ENCODE data around the gene ZNF143. TPM values are rescaled to one million over a fixed set of nuclear protein-coding genes. Genes with fewer than 3 reads are reported as not detected.
"Not testable (repeated sequence)": the region's sequence is repeated elsewhere in the genome, so short reads cannot be mapped to it uniquely, and the experiment has no call there.

Gene ZNF143
- total RNA-seq, 1 experiment from 2014 or later, result 27.2 TPM

DNA sequence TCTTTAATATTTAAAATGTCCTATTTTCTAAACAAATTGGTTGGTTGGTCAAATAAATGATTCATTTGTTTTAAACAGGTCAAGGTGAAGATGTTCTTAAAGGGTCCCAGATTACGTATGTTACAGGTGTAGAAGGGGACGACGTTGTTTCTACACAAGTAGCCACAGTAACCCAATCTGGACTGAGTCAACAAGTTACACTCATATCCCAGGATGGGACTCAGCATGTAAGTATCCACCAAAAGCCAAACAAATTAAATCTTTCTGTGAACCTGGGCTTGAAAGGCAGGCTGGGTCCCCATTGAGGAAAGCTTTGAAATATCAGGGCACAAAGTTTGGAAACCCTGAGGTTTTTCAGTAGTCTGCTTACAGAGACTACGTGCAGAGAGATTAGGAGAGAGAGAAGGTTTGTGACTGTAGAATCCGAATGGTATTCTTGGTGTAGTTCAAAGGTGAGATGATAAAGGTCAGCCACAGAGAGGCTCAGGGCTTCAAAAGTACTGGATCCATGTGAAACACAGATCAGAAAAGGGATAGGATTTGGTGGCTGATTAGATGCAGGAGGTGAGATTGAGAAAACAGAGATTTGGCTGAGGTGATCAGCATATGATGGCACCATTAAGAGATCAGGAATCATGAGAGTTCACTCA lies 51.7 kb downstream of the ZNF143 start:
- H3K36me3 Mint-ChIP-seq (ENCODE audit: insufficient read depth, unreplicated experiment), result peaks cover 47% of the 10 kb centered on the region
- intact Hi-C loops (cut with micrococcal nuclease; ENCODE audit: unreplicated experiment), result no loop called here

DNA sequence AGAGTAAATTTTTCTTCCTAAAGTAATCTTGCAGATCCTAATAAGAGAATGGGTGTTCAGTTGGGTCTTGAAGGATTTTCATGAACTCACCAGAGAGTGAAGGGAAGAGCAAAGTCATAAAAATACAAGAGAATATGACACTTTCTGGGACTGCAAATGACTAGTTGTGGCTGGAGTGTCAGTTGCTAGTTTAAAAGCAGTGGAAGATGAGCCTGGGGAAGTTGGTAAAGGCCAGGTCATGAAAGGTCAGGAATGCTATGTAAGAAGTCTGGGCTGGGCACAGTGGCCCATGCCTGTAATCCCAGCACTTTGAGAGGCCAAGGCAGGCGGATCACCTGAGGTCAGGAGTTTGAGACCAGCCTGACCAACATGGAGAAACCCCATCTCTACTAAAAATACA lies 53.8 kb downstream of the ZNF143 start:
- H3K4me3 Mint-ChIP-seq (ENCODE audit: unreplicated experiment); DNase-seq; BruUV-seq (replicated peaks); H3K9me3 ChIP-seq; H3K9me3 Mint-ChIP-seq (ENCODE audit: unreplicated experiment); POLR2A ChIA-PET; intact Hi-C loops (cut with micrococcal nuclease; ENCODE audit: unreplicated experiment); H3K4me3 ChIP-seq (ENCODE audit: low read depth, low read length); CTCF ChIA-PET; H3K27me3 Mint-ChIP-seq (ENCODE audit: insufficient read depth, unreplicated experiment); H3K27me3 ChIP-seq (replicated peaks; ENCODE audit: control insufficient read depth, insufficient read depth, low read length); H3K36me3 ChIP-seq (ENCODE audit: control insufficient read depth, insufficient read depth, low read length): not testable (repeated sequence)
- Mint-ChIP-seq H3K36me3 (ENCODE audit: insufficient read depth, unreplicated experiment) (peaks cover 53% of the 10 kb centered on the region), H3K27ac (ENCODE audit: unreplicated experiment) (peak overlapping the region; percentile 79), H3K4me1 (ENCODE audit: low read depth, unreplicated experiment) (peaks cover 34% of the 10 kb centered on the region)
- H3K4me1 ChIP-seq, result peaks cover 55% of the 10 kb centered on the region

More for the DNA sequence above, 51.7 kb downstream of the ZNF143 start:
- Histone ChIP-seq H3K4me1 (peaks cover 68% of the 10 kb centered on the region), H3K36me3 (ENCODE audit: control insufficient read depth, insufficient read depth, low read length) (no peaks in the 10 kb centered on the region; the same call in 1 of the 2 replicates), H3K27me3 (replicated peaks; ENCODE audit: control insufficient read depth, insufficient read depth, low read length) (no peaks in the 10 kb centered on the region), H3K4me3 (ENCODE audit: low read depth, low read length) (no peak overlapping the region), H3K9me3 (no peaks in the 10 kb centered on the region)
- TF ChIP-seq, protein P1, sequence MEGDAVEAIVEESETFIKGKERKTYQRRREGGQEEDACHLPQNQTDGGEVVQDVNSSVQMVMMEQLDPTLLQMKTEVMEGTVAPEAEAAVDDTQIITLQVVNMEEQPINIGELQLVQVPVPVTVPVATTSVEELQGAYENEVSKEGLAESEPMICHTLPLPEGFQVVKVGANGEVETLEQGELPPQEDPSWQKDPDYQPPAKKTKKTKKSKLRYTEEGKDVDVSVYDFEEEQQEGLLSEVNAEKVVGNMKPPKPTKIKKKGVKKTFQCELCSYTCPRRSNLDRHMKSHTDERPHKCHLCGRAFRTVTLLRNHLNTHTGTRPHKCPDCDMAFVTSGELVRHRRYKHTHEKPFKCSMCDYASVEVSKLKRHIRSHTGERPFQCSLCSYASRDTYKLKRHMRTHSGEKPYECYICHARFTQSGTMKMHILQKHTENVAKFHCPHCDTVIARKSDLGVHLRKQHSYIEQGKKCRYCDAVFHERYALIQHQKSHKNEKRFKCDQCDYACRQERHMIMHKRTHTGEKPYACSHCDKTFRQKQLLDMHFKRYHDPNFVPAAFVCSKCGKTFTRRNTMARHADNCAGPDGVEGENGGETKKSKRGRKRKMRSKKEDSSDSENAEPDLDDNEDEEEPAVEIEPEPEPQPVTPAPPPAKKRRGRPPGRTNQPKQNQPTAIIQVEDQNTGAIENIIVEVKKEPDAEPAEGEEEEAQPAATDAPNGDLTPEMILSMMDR (IDR thresholded peaks at IDR 0.05; ENCODE audit: insufficient read depth in 1 of 2, low read depth in 1 of 2, low read length in 1 of 2, severe bottlenecking in 1 of 2, unreplicated experiment in 1 of 2), result no peak
- POLR2A ChIA-PET, result no interaction called here
- no peaks in the 10 kb centered on the region for H3K27me3 Mint-ChIP-seq (ENCODE audit: insufficient read depth, unreplicated experiment)
- no peak for DNase-seq
- H3K4me3 Mint-ChIP-seq (ENCODE audit: unreplicated experiment), result no peak overlapping the region
- BruUV-seq (replicated peaks), result TSS peak; percentile 39
- H3K4me1 Mint-ChIP-seq (ENCODE audit: low read depth, unreplicated experiment), result peaks cover 46% of the 10 kb centered on the region
- H3K27ac Mint-ChIP-seq (ENCODE audit: unreplicated experiment), result peak overlapping the region; percentile 79
- CTCF ChIA-PET, result no interaction called here
- H3K9me3 Mint-ChIP-seq (ENCODE audit: unreplicated experiment), result no peaks in the 10 kb centered on the region

DNA sequence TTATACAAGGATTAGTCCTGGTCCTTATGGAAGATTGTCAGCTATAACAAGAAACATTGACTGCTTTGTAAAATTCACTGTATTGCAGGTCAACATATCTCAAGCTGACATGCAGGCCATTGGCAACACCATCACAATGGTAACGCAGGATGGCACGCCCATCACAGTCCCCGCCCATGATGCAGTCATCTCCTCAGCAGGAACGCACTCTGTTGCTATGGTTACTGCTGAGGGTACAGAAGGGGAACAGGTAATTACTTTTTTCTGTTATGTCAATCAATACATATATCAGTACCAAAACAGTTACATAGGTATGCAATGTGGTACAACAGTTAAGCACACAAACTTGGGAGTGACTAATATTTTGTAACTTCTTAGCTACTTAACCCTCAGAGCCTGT lies 55.3 kb downstream of the ZNF143 start:
- H3K36me3 Mint-ChIP-seq (ENCODE audit: insufficient read depth, unreplicated experiment), result peaks cover 59% of the 10 kb centered on the region
- no peaks in the 10 kb centered on the region; the same call in 1 of the 2 replicates for H3K36me3 ChIP-seq (ENCODE audit: control insufficient read depth, insufficient read depth, low read length)
- H3K4me3 Mint-ChIP-seq (ENCODE audit: unreplicated experiment), result no peak overlapping the region
- H3K4me3 ChIP-seq (ENCODE audit: low read depth, low read length), result no peak overlapping the region
- peaks cover 43% of the 10 kb centered on the region for H3K4me1 ChIP-seq
- ChIA-PET CTCF (no interaction called here), POLR2A (interaction anchor here (1.0 kb wide), 1 partner anchor 55 kb away, joined by 4 read pairs; the partner anchor contains the start of gene ZNF143)
- BruUV-seq (replicated peaks), result no TSS peak
- no peaks in the 10 kb centered on the region for H3K27me3 Mint-ChIP-seq (ENCODE audit: insufficient read depth, unreplicated experiment)
- peaks cover 30% of the 10 kb centered on the region for H3K4me1 Mint-ChIP-seq (ENCODE audit: low read depth, unreplicated experiment)
- intact Hi-C loops (cut with micrococcal nuclease; ENCODE audit: unreplicated experiment), result no loop called here
- H3K27me3 ChIP-seq (replicated peaks; ENCODE audit: control insufficient read depth, insufficient read depth, low read length), result no peaks in the 10 kb centered on the region
- H3K27ac Mint-ChIP-seq (ENCODE audit: unreplicated experiment), result no peak overlapping the region
- TF ChIP-seq, protein P1 (IDR thresholded peaks at IDR 0.05; ENCODE audit: insufficient read depth in 1 of 2, low read depth in 1 of 2, low read length in 1 of 2, severe bottlenecking in 1 of 2, unreplicated experiment in 1 of 2), result no peak
- H3K9me3 ChIP-seq, result no peaks in the 10 kb centered on the region
- DNase-seq, result peak; percentile 60 to 68
- H3K9me3 Mint-ChIP-seq (ENCODE audit: unreplicated experiment), result no peaks in the 10 kb centered on the region
